ENCODE measurements around the gene JPH3. TPM values are rescaled to one million over a fixed set of nuclear protein-coding genes. Genes with fewer than 3 reads are reported as not detected.

Gene JPH3
- total RNA-seq, 1 experiment from 2014 or later: 0.57 TPM

- no peak overlapping the region for H3K27ac Mint-ChIP-seq (ENCODE audit: unreplicated experiment)
- H3K4me1 Mint-ChIP-seq (ENCODE audit: low read depth, unreplicated experiment): no peaks in the 10 kb centered on the region
- TF ChIP-seq CTCF (IDR thresholded peaks at IDR 0.05; ENCODE audit: unreplicated experiment): no peak
- H3K27me3 Mint-ChIP-seq (ENCODE audit: unreplicated experiment): peaks cover 44% of the 10 kb centered on the region
- intact Hi-C loops (cut with micrococcal nuclease; ENCODE audit: unreplicated experiment): no loop called here
- H3K36me3 Mint-ChIP-seq (ENCODE audit: insufficient read depth, unreplicated experiment): no peaks in the 10 kb centered on the region
- CTCF ChIA-PET: no interaction called here
- no peak overlapping the region for H3K4me3 Mint-ChIP-seq (ENCODE audit: low read depth, unreplicated experiment)
- no peaks in the 10 kb centered on the region for H3K9me3 Mint-ChIP-seq (ENCODE audit: low read depth, unreplicated experiment)
- no TSS peak for BruUV-seq (replicated peaks)
- no peak for DNase-seq
Measured at GRCh38 chr16:87593710-87594258, 8.5 kb upstream of the JPH3 start.

- no peaks in the 10 kb centered on the region for H3K36me3 Mint-ChIP-seq (ENCODE audit: insufficient read depth, unreplicated experiment)
- peaks cover 25% of the 10 kb centered on the region for H3K27me3 Mint-ChIP-seq (ENCODE audit: unreplicated experiment)
- CTCF ChIA-PET: no interaction called here
- DNase-seq: no peak
- no peaks in the 10 kb centered on the region for H3K9me3 Mint-ChIP-seq (ENCODE audit: low read depth, unreplicated experiment)
- H3K4me3 Mint-ChIP-seq (ENCODE audit: low read depth, unreplicated experiment): no peak overlapping the region
- BruUV-seq (replicated peaks): no TSS peak
- TF ChIP-seq CTCF (IDR thresholded peaks at IDR 0.05; ENCODE audit: unreplicated experiment): no peak
- H3K27ac Mint-ChIP-seq (ENCODE audit: unreplicated experiment): no peak overlapping the region
- intact Hi-C loops (cut with micrococcal nuclease; ENCODE audit: unreplicated experiment): no loop called here
- H3K4me1 Mint-ChIP-seq (ENCODE audit: low read depth, unreplicated experiment): no peaks in the 10 kb centered on the region
Measured at GRCh38 chr16:87595712-87596111, 6.6 kb upstream of the JPH3 start.

- TF ChIP-seq CTCF (IDR thresholded peaks at IDR 0.05; ENCODE audit: unreplicated experiment): no peak
- CTCF ChIA-PET: interaction anchor here (0.6 kb wide), 1 partner anchor 82 kb away, joined by 4 read pairs; no protein-coding TSS in a partner anchor
- no peak for DNase-seq
- Mint-ChIP-seq H3K4me3 (ENCODE audit: low read depth, unreplicated experiment) (no peak overlapping the region), H3K4me1 (ENCODE audit: low read depth, unreplicated experiment) (no peaks in the 10 kb centered on the region), H3K9me3 (ENCODE audit: low read depth, unreplicated experiment) (no peaks in the 10 kb centered on the region), H3K36me3 (ENCODE audit: insufficient read depth, unreplicated experiment) (no peaks in the 10 kb centered on the region), H3K27ac (ENCODE audit: unreplicated experiment) (no peak overlapping the region), H3K27me3 (ENCODE audit: unreplicated experiment) (peaks cover 8% of the 10 kb centered on the region)
- no TSS peak for BruUV-seq (replicated peaks)
- intact Hi-C loops (cut with micrococcal nuclease; ENCODE audit: unreplicated experiment): no loop called here
Measured at GRCh38 chr16:87597324-87597830, 4.9 kb upstream of the JPH3 start.

- intact Hi-C loops (cut with micrococcal nuclease; ENCODE audit: unreplicated experiment): no loop called here
- Mint-ChIP-seq H3K36me3 (ENCODE audit: insufficient read depth, unreplicated experiment) (no peaks in the 10 kb centered on the region), H3K4me1 (ENCODE audit: low read depth, unreplicated experiment) (peaks cover 6% of the 10 kb centered on the region), H3K27ac (ENCODE audit: unreplicated experiment) (no peak overlapping the region), H3K27me3 (ENCODE audit: unreplicated experiment) (peaks cover 9% of the 10 kb centered on the region), H3K4me3 (ENCODE audit: low read depth, unreplicated experiment) (no peak overlapping the region), H3K9me3 (ENCODE audit: low read depth, unreplicated experiment) (no peaks in the 10 kb centered on the region)
- BruUV-seq (replicated peaks): no TSS peak
- CTCF ChIA-PET: no interaction called here
- DNase-seq: no peak
- TF ChIP-seq CTCF (IDR thresholded peaks at IDR 0.05; ENCODE audit: unreplicated experiment): no peak
Measured at GRCh38 chr16:87598431-87598830, 3.9 kb upstream of the JPH3 start.

All from Calu3 (cell line).